Measurements from ENCODE around the gene CTNNA2.

Gene CTNNA2

DNA sequence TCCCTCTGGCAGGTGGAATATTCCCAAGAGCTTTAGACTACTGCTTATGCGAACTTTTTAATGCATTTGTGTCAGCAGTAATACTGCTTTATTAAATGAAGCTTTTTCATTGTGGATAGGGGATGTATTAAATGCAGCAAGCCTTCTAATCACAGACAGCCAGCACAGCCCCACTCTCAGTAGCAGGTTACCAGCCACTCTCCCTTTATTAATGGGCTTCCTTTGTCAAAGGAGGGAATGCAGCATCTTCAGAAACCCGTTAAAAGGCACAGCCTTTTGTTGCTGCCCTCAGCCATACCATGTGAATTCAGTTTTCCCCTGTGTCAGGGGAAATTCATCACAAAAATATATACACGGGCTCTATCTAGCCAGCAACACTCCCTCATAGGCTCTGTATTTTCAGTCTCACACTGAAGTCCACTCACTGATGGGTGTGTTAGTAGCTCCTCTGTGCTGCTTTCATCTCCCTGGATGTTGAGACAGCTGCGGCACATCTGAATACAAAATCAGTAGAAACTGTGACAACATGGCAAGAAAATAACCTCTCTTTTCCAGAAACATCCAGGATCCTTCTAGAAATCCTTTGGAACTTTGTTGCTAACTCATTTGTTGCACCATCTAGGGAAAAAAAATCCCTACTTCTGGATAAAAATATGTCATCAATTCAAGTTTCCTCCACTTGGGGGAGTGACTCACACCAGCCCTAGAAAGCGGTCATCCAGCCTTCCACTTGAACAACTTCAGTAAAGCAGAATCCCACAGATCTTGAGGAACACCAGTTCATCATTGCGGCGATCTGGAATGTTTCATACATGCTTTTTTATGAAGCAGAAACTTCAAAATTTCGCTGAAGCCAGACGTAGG, 743.3 kb downstream of the CTNNA2 start:
- H3K4me2 ChIP-seq (ENCODE audit: insufficient read depth, low read length) = no peak overlapping the region
- H2AFZ ChIP-seq (ENCODE audit: low read depth, low read length) = no peak overlapping the region
- H3K9me3 ChIP-seq (ENCODE audit: insufficient read depth, low read length, severe bottlenecking) = no peaks in the 10 kb centered on the region
- H4K20me1 ChIP-seq (ENCODE audit: insufficient read depth, low read length) = no peaks in the 10 kb centered on the region
- no peaks in the 10 kb centered on the region for H3K79me2 ChIP-seq (ENCODE audit: insufficient read depth, low read length)
- H3K36me3 ChIP-seq (ENCODE audit: insufficient read depth, low read length) = no peaks in the 10 kb centered on the region
- H3K27me3 ChIP-seq (ENCODE audit: insufficient read depth, low read length, poor library complexity) = no peaks in the 10 kb centered on the region
- no peak overlapping the region for H3K4me3 ChIP-seq (ENCODE audit: low read depth in 1 of 2, low read length in 2 of 2)
- ATAC-seq (ENCODE audit: insufficient read depth, low read depth) = no peak
- H3K27ac ChIP-seq (ENCODE audit: low read length) = no peak overlapping the region
- TF ChIP-seq EZH2 (IDR thresholded peaks at IDR 0.05; ENCODE audit: borderline replicate concordance, low read depth, low read length, severe bottlenecking) (no peak), CTCF (IDR thresholded peaks at IDR 0.05; ENCODE audit: borderline replicate concordance, extremely low read depth, low read length, poor library complexity, severe bottlenecking) (no peak)
- no peak overlapping the region for H3K9ac ChIP-seq (ENCODE audit: low read depth, low read length)
- no peak for DNase-seq
- H3K4me1 ChIP-seq (ENCODE audit: insufficient read depth, low read length) = no peaks in the 10 kb centered on the region

DNA sequence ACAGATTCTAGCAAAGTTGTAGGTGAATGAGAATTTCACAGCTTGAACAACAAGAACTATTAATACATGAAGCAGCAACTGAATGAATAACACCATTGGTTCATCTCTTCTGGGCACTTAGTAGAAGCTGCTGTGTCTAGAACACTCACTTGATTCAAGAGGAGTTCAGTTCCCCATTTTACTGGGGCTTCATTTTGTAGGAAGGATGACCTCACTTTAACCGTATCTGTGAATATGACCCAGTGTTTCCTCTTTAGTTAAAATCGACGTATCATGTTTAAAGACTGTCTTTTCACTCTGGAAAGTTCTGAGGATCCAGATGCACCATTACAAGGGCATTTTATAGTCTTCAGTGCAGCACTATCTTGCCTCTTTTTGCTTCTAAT, 743.9 kb downstream of the CTNNA2 start:
- Histone ChIP-seq H3K27ac (ENCODE audit: low read length) (no peak overlapping the region), H3K27me3 (ENCODE audit: insufficient read depth, low read length, poor library complexity) (no peaks in the 10 kb centered on the region), H3K36me3 (ENCODE audit: insufficient read depth, low read length) (no peaks in the 10 kb centered on the region), H3K9me3 (ENCODE audit: insufficient read depth, low read length, severe bottlenecking) (no peaks in the 10 kb centered on the region), H3K4me1 (ENCODE audit: insufficient read depth, low read length) (no peaks in the 10 kb centered on the region), H3K4me2 (ENCODE audit: insufficient read depth, low read length) (no peak overlapping the region), H2AFZ (ENCODE audit: low read depth, low read length) (no peak overlapping the region), H3K9ac (ENCODE audit: low read depth, low read length) (no peak overlapping the region), H3K4me3 (ENCODE audit: low read depth in 1 of 2, low read length in 2 of 2) (no peak overlapping the region), H4K20me1 (ENCODE audit: insufficient read depth, low read length) (no peaks in the 10 kb centered on the region), H3K79me2 (ENCODE audit: insufficient read depth, low read length) (no peaks in the 10 kb centered on the region)
- DNase-seq (no peak), ATAC-seq (ENCODE audit: insufficient read depth, low read depth) (no peak)
- TF ChIP-seq EZH2 (IDR thresholded peaks at IDR 0.05; ENCODE audit: borderline replicate concordance, low read depth, low read length, severe bottlenecking) (no peak), CTCF (IDR thresholded peaks at IDR 0.05; ENCODE audit: borderline replicate concordance, extremely low read depth, low read length, poor library complexity, severe bottlenecking) (no peak)

DNA sequence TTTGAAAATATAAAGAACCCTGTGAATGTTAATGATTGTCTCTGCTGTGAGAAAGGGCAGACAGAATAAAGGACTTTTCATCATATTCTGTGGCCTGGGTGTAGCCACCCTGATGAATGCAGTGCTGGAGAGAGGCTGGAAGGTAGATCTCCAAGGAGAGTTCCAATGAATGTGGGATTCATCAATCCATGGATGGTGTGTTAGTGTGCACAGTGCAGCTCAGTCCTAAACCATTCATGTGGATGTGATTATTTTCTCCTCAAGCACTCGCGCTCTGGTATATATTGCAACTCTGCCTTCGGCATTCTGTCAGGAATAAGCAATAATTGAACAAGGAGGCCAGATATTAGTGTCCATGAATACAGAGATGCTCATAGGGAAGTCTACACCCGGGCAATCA, 744.6 kb downstream of the CTNNA2 start:
- no peak for TF ChIP-seq CTCF (IDR thresholded peaks at IDR 0.05; ENCODE audit: borderline replicate concordance, extremely low read depth, low read length, poor library complexity, severe bottlenecking)
- no peak for TF ChIP-seq EZH2 (IDR thresholded peaks at IDR 0.05; ENCODE audit: borderline replicate concordance, low read depth, low read length, severe bottlenecking)
- ATAC-seq (ENCODE audit: insufficient read depth, low read depth) (no peak), DNase-seq (no peak)
- H3K9ac ChIP-seq (ENCODE audit: low read depth, low read length) = no peak overlapping the region
- no peaks in the 10 kb centered on the region for H3K36me3 ChIP-seq (ENCODE audit: insufficient read depth, low read length)
- no peaks in the 10 kb centered on the region for H3K27me3 ChIP-seq (ENCODE audit: insufficient read depth, low read length, poor library complexity)
- H3K4me3 ChIP-seq (ENCODE audit: low read depth in 1 of 2, low read length in 2 of 2) = no peak overlapping the region
- no peaks in the 10 kb centered on the region for H3K79me2 ChIP-seq (ENCODE audit: insufficient read depth, low read length)
- H3K4me2 ChIP-seq (ENCODE audit: insufficient read depth, low read length) = no peak overlapping the region
- no peaks in the 10 kb centered on the region for H3K4me1 ChIP-seq (ENCODE audit: insufficient read depth, low read length)
- H3K9me3 ChIP-seq (ENCODE audit: insufficient read depth, low read length, severe bottlenecking) = no peaks in the 10 kb centered on the region
- H3K27ac ChIP-seq (ENCODE audit: low read length) = no peak overlapping the region
- no peak overlapping the region for H2AFZ ChIP-seq (ENCODE audit: low read depth, low read length)
- H4K20me1 ChIP-seq (ENCODE audit: insufficient read depth, low read length) = no peaks in the 10 kb centered on the region
